IPS-18c (cell line): ENCODE results near the gene RABEP1.
A peak's percentile ranks its signal among the peaks of the same experiment; 100 is the strongest.

Experiments used
- H3K4me3 ChIP-seq: 2 replicates; pipeline ENCODE4 v1.7.0; 2013; ENCODE audit warnings: low read depth, mild to moderate bottlenecking, low read length, moderate library complexity; ENCODE audit not compliant: insufficient read depth
- H3K9me3 ChIP-seq: one replicate; pipeline ENCODE4 v1.6.1; 2013; ENCODE audit warnings: mild to moderate bottlenecking, low read length, moderate library complexity; ENCODE audit not compliant: control insufficient read depth, insufficient read depth

Gene RABEP1

DNA sequence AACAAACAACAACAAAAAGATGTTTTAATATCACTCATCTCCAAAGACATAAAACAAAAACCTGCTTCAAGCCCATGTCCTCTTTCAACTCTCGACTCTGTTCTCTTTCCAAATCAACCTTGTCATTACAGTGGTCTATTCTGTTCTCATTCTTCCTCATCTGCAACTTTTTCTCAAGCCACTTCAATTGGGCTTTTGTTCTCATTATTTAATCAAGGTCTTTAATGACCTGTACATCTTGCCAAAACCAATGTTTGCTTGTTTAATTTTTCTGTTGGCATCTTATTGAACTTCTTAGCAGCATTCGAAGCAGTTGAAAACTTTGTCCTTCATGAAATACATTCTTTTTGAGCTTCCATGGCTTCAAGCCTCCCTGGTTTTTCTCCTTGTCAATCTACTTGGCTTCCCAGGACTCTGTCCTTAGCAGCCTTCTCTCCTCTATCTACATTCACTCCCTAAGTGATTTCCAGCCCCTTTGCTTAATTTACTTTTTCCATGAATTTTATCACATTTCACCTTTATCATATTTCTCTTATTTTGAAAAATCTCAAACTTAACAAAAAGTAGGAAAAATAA is 19.6 kb upstream of the RABEP1 start:
- H3K9me3 ChIP-seq = no peaks in the 10 kb centered on the region
- H3K4me3 ChIP-seq = no peak overlapping the region

DNA sequence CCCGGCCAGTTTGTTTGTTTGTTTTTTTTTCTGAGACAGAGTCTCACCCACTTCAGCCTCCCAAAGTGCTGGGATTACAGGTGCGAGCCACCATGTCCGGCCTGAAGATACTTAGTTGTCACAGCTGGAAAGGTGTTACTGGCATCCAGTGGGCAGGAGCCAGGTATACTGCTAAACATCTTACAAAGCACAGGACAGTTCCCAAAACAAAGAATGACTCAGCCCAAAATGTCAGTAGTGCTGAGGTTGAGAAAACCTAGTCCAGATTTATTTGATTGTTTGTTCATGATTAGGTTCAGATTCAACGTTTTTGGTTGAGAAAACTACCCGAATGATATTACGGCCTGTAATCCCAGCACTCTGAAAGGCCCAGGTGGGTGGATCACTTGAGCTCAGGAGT is 18.6 kb upstream of the RABEP1 start:
- no peak overlapping the region for H3K4me3 ChIP-seq
- no peaks in the 10 kb centered on the region for H3K9me3 ChIP-seq

DNA sequence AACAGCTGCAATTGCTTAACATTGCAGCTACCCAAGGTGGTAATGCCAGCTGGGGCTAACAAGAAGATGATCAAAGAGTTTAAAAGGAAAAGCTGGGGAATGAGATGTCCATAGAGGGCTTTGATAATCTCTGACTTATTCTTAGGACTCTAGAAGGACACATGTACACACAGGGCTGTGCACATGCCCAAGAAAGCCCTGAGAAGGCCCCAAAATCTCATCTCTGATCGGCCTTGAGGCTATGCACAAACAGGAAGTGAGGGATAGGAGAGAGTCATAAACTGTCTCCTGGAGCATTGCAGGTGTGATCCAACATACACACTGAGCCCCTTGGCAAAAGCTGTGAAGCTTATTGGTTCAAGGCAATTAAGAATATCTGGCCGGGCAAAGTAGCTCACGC is 17.2 kb upstream of the RABEP1 start:
- Histone ChIP-seq H3K9me3 (no peaks in the 10 kb centered on the region), H3K4me3 (no peak overlapping the region)

DNA sequence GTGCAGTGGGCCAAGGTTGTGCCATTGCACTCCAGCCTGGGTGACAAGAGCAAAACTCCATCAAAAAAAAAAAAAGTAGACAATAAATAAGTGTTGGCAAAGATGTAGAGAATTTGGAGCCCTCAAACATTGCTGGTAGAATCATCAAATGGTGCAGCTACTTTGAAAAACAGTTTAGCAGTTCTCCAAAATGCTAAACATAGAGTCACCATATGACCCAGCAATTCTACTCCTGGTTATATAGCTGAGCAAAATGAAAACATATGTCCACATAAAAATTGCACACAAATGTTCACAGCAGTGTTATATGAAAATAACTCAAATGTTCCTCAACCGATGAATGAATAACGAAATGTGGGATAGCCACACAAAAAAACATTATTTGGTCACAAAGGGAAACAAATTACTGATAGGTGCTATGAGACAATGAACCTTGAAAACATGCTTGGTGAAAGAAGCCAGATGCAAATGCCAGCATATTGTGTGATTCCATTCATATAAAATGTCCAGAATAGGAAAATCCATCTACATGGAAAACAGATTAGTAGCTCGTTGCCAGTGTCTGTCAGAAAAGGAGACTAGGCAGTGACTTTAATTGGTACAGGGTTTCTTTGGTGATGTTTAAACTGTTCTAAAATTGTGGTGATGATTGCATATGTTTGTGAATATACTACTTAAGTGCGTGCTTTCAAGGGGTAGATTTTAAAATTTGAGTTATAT is 12.7 kb upstream of the RABEP1 start:
- H3K4me3 ChIP-seq = no peak overlapping the region
- H3K9me3 ChIP-seq = no peaks in the 10 kb centered on the region

DNA sequence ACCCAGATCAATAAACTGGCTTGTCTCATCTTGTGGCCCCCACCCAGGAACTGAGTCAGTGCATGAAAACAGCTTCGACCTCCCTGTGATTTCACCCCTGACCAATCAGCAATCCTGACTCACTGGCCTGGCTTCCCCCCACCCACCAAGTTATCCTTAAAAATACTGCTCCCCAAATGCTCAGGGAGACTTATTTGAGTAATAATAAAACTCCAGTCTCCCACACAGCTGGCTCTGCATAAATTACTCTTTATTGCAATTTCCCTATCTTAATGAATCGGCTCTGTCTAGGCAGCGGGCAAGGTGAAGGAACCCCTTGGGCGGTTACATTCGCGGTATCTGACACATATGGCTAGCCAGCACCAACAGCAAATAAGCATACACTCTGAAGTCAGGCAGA is 9.8 kb upstream of the RABEP1 start:
- no peaks in the 10 kb centered on the region for H3K9me3 ChIP-seq
- no peak overlapping the region for H3K4me3 ChIP-seq

DNA sequence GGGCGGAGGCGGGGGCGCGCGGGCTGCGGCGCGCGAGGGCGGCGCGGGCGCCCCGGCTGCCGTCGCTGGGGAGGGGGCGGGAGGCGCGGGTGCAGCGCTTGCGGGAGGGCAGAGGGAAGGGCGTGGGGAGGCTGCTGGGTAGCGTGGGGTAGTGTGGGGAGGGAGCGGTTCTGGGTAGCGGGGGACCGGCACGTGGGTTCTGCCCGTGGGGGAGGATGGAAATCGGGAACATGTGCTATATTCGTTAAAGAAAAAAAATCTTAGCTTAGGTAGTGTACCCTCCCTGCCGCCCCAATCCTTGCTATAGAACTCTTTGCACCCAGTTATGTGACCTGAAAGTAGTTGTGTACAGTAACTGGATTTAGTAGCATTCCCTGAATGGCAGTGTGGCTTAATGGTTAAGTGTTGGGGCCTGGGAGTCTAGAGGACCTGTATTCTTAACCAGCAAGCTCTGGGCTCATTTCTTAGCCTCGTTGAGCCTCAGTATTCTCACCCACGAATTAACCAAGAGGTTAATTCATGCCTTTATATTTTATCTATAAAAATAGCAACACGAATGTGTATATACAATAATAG is 646 bp downstream of the RABEP1 start:
- H3K9me3 ChIP-seq = no peaks in the 10 kb centered on the region
- peak overlapping the region; percentile 76 for H3K4me3 ChIP-seq

DNA sequence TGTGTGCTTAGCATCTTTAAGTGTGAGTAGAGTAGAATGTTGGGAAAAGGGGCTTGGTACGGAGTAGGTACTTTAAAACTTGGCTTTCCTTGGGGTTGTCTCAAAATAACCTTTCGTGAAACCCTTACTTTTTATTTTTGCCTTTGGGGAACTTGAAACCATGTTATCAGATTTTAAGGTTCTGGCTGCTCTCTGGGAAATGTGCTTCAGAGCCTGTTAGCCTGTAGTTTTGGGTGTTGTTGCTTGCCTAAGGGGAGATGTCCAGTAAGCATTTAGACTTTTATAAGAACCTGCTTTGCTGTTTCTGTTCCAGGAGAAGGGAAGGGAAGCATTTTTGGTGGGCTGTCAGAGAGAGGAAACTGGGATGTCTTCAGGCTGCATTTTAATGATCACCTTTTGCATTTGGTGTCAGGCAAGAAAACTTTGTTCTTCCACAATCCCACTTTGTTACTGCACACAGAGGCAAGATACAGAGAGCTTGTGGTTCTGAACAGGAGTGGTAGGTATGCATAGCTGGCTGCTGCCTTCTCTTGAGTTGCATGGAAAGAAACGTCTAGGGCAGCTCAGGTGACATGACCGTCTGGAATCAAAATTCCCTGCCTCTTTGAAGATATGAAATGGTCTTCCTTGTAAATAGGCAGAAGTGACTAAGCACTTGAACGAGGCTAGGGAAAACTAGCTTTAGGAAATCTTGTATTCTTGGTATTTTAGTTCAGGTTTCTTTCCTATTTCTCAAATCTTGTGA is 1.7 kb downstream of the RABEP1 start:
- no peaks in the 10 kb centered on the region for H3K9me3 ChIP-seq
- peak overlapping the region; percentile 76 for H3K4me3 ChIP-seq

DNA sequence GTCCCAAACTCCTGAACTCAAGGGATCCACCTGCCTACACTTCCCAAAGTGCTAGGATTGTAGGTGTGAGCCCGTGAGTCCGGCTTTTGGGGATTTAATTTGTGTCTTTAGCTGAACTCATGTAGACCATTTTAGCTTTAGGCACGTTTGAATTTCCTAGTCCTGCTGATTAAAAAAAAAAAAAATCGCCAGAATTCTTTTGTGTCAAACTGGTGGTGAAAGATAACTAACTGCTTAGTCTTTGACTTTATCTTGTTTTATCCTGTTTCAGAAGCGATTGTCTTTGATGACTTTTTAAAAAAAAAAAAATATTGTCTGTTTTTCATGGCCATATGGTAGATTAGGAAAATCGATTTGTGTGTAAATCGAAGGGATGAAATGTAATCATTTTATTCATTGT is 2.6 kb downstream of the RABEP1 start:
- H3K4me3 ChIP-seq = no peak overlapping the region

DNA sequence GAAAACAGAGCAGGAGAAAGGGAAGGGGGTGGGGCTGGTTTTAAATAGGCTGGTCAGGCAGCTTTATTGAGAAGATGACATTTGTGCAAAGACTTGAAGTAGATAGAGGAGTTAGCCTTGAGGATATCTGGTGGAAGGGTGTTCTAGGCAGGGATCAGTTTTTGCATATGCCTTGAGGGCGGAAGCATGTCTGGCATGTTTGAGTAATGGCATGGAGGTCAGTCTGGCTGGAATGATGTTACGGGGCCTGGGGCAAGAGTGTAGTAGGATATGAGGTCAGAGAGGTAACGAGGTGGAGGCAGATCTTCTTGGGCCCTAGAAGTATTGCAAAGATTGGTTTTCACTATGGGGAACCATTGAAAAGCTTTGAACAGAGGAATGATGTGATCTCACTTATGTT is 4.8 kb downstream of the RABEP1 start:
- no peak overlapping the region for H3K4me3 ChIP-seq

More for the DNA sequence above, 2.6 kb downstream of the RABEP1 start:
- H3K9me3 ChIP-seq = no peaks in the 10 kb centered on the region

DNA sequence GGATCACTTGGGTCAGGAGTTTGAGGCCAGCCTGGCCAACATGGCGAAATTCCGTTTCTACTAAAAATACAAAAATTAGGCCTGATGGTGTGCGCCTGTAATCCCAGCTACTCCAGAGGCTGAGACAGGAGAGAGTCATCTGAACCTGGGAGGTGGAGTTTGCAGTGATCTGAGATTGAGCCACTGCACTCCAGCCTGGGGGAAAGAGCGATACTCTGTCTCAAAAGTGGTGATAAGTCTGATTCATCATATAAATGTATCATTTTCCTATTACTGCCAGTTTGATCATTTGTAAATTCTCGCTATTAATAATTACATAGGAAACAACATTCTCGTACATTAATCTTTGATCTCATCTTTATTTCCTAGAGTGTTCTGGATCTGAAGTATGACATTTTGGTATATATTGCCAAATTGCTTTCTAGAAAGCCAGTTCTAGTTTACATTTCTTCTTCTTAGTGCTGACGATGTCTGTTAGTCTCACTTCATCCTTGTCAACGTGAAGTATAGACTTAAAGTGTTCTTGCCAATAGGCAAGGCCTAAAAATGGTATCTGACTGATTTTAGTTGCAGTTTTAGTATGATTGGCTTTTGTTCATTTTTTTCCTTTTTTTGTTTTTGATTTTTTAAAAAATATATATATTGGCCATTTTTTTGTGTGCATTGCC is 9.7 kb downstream of the RABEP1 start:
- H3K9me3 ChIP-seq = no peaks in the 10 kb centered on the region

More for the DNA sequence above, 4.8 kb downstream of the RABEP1 start:
- no peaks in the 10 kb centered on the region for H3K9me3 ChIP-seq

DNA sequence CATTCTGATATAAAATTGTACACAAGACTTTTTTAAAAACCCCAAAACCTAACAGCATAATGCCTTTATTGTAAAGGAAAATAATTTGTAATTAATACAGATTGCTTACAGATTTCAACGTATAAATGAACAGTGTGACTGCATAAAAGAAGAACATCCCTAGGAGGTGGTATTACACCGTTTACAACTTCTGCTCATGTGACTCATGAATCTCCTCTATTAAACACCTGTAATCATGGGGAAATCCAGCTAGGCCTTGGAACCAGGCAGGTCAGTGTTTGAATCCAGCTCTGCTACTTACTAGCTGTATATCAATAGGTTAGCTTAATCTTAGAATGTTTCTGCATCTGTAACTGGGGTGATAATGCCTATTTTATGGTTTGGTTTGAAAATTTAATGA is 15.2 kb downstream of the RABEP1 start:
- Histone ChIP-seq H3K4me3 (no peak overlapping the region), H3K9me3 (no peaks in the 10 kb centered on the region)

More for the DNA sequence above, 9.7 kb downstream of the RABEP1 start:
- H3K4me3 ChIP-seq = no peak overlapping the region

DNA sequence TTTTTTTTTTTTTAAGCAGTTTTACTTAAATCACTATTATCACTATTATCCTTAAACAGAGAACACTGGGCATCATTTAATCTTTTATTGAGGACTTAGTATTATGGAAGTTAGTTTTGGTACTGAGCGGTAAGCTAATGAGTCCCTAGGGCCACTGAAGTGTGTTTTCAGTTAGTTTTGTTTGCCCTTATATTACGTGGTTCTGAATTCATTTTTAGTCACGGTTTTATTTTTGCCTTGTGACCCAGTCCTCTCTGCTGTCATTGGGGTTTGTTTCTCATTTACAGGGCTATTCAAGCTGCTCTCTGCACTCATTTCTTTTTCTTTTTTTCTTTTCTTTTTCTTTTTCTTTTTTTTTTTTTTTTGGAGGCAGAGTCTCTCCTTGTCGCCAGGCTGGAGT is 17.3 kb downstream of the RABEP1 start:
- no peak overlapping the region for H3K4me3 ChIP-seq
- no peaks in the 10 kb centered on the region for H3K9me3 ChIP-seq

DNA sequence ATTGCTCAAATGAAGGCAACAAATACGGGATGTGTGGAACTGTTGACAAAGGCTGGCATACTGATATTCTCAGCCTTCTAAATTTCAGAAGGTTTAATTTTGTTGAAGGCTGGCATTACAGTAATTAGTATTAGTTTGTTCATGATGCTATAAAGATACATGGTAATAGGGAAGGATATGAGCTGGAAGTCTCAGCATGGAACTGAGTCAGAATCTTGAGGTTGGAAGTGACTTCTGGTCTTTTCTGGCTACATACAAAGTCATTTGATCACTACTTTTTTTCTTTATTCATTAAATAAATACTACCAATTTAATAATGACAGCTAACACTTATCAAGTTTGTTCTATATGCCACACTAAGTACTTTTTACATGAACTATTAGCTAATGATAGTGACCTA is 22.6 kb downstream of the RABEP1 start:
- no peaks in the 10 kb centered on the region for H3K9me3 ChIP-seq

DNA sequence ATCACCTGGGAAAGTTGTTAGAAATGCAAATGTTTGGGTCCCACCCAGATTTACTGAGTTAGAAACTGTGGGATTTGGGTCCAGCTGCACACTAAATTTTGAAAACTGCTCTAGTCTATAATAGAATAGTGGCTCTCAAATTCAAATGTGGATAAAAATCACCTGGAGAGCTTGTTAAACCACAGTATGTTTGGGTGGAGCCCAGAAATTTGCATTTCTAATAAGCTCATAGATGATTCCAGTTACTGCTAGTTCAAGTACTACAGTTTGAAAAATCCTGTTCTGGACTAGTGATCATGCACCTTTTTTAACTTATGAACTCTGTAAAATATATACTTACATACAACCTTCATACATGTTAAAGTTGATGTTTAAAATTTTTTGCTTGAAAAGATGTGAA is 27.8 kb downstream of the RABEP1 start:
- Histone ChIP-seq H3K4me3 (no peak overlapping the region), H3K9me3 (peaks cover 2% of the 10 kb centered on the region)

More for the DNA sequence above, 22.6 kb downstream of the RABEP1 start:
- no peak overlapping the region for H3K4me3 ChIP-seq

DNA sequence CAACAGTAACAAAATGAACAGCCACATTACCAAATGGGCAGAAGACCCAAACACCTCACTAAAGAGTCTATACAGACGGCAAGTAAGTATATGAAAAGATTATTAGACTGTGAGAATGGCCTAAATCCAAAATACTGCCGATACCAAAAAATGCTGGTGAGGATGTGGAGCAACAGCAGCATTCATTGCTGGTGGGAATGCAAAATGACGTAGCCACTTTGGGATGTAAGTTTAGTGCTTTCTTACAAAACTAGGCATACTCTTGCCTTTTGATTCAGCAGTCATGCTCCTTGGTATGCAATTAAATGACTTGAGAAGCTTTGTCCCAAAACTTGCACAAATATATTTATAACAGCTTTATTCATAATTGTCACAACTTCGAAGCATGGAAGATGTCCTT is 43.8 kb downstream of the RABEP1 start:
- Histone ChIP-seq H3K9me3 (no peaks in the 10 kb centered on the region), H3K4me3 (no peak overlapping the region)

DNA sequence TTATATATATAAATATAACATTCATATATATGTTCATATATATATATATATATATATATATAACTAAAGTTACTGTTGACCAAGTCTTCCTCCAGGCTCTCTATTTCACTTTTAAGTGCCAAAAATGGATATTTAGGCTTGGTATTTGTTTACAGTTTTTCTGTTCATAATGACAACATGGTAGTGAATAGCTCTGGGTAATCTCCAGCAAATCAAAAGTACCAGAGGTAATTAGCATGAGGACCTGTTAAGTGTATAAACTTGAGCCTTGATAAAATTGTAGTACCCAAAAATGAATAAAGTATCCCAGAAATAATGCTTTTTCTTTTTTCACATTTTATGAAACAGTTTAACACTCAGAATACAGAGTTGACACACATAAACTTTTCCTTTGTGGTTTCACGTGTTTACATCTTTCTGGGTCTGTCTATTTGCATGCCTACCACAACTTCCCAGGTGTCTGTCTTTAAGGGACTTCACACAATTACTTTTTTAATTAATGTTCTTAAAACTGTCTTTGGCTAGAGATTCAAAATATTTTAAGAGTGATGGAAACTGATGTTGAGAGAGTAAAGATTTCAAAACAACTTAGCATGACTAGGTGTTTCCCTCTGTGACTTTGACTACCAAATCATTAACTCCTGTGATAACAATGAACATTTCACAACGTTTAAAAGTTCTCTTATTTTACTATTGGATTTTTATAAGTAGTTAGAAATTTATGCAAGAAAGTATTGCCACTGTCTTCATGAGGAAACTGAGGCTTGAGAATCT is 47.9 kb downstream of the RABEP1 start:
- no peaks in the 10 kb centered on the region for H3K9me3 ChIP-seq
- no peak overlapping the region for H3K4me3 ChIP-seq

DNA sequence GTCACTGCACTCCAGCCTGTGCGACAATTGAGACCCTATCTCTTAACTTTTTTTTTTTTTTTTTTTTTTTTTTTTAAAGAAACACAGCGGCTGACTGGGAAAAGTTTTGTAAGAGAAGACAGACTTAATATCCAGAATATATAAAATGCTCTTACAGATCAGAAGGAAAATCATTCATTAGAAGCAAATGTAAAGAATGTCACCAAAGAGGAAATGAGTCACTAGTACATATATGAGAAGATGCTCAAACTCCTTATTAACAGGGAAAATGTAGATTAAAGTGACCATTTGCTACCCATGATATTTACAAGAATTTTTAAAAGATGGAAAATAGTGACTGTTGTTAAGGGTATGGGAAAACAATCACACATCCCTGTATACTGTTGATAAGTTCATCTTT is 48.9 kb downstream of the RABEP1 start:
- no peaks in the 10 kb centered on the region for H3K9me3 ChIP-seq

More for the DNA sequence above, 48.9 kb downstream of the RABEP1 start:
- H3K4me3 ChIP-seq = no peak overlapping the region
